Muscle of leg (tissue), 11 donors: ENCODE measurements around the gene RASA3. TPM values are rescaled to one million over a fixed set of nuclear protein-coding genes. Genes with fewer than 3 reads are reported as not detected.

Experiments
- DNase-seq: peaks from one replicate; pipeline ENCODE4 v3.0.0; 2013
- H3K27ac ChIP-seq: one replicate; pipeline ENCODE4 v1.5.1; 2013; ENCODE audit warnings: mild to moderate bottlenecking, low read length, control low read depth
- H3K27me3 ChIP-seq: one replicate; pipeline ENCODE4 v1.6.1; 2013; ENCODE audit warnings: low read length; ENCODE audit not compliant: control insufficient read depth, insufficient read depth
- H3K36me3 ChIP-seq: one replicate; pipeline ENCODE4 v1.6.1; 2013; ENCODE audit warnings: low read length; ENCODE audit not compliant: control insufficient read depth, insufficient read depth
- H3K4me1 ChIP-seq: one replicate; pipeline ENCODE4 v1.6.1; 2013; ENCODE audit warnings: low read length; ENCODE audit not compliant: control insufficient read depth, insufficient read depth
- H3K4me3 ChIP-seq: one replicate; pipeline ENCODE4 v1.5.1; 2013; ENCODE audit warnings: low read length, control low read depth
- H3K9me3 ChIP-seq: replicated peaks from 2 replicates; pipeline ENCODE4 v1.6.1; 2013; ENCODE audit warnings: low read depth, low read length; ENCODE audit not compliant: control insufficient read depth
- WGBS: methylation state at CpG from one replicate; pipeline ENCODE4 v1.1.5; 2013; ENCODE audit warnings: missing lambda C conversion rate; ENCODE audit not compliant: insufficient coverage; 5-methylcytosine and 5-hydroxymethylcytosine counted together
- polyA plus RNA-seq, 8 donors: library from polyadenylated mRNA; unstranded; fragments of 120-200 nt; gene quantifications; one replicate each; pipeline versions ENCODE4 v1.2.1 to v1.2.3, GENCODE V29; 2013; ENCODE audit warnings: inconsistent platforms in 1 of 8, low replicate concordance in 1 of 8; ENCODE audit not compliant: insufficient read length in 8 of 8, insufficient read depth in 1 of 8
- total RNA-seq: library from RNA; stranded (reverse); fragments of 120-200 nt; gene quantifications from one replicate; pipeline ENCODE4 v1.2.4, GENCODE V29; 2013

The RASA3 gene
- total and polyA plus RNA-seq, 9 donors, result 15.9 to 27.2 (median 21.6) TPM

GRCh38 chr13:114004420-114005205, 127.8 kb downstream of the RASA3 start:
- no peak for DNase-seq
- H3K36me3 ChIP-seq, result peaks cover 38% of the 10 kb centered on the region
- H3K27me3 ChIP-seq, result no peaks in the 10 kb centered on the region
- H3K9me3 ChIP-seq, result no peaks in the 10 kb centered on the region
- no peak overlapping the region for H3K4me3 ChIP-seq
- no peak overlapping the region for H3K27ac ChIP-seq
- WGBS, result 86% methylated on average over 24 of the region's 41 CpGs
- H3K4me1 ChIP-seq, result peaks cover 3% of the 10 kb centered on the region

- H3K27me3 ChIP-seq, result no peaks in the 10 kb centered on the region
- H3K9me3 ChIP-seq, result no peaks in the 10 kb centered on the region
- no peak overlapping the region for H3K27ac ChIP-seq
- no peak for DNase-seq
- 86% methylated on average over 17 of the region's 24 CpGs for WGBS
- peaks cover 44% of the 10 kb centered on the region for H3K36me3 ChIP-seq
- no peak overlapping the region for H3K4me3 ChIP-seq
- peaks cover 18% of the 10 kb centered on the region for H3K4me1 ChIP-seq
Measured at GRCh38 chr13:114002771-114003321, 129.6 kb downstream of the RASA3 start.

DNA sequence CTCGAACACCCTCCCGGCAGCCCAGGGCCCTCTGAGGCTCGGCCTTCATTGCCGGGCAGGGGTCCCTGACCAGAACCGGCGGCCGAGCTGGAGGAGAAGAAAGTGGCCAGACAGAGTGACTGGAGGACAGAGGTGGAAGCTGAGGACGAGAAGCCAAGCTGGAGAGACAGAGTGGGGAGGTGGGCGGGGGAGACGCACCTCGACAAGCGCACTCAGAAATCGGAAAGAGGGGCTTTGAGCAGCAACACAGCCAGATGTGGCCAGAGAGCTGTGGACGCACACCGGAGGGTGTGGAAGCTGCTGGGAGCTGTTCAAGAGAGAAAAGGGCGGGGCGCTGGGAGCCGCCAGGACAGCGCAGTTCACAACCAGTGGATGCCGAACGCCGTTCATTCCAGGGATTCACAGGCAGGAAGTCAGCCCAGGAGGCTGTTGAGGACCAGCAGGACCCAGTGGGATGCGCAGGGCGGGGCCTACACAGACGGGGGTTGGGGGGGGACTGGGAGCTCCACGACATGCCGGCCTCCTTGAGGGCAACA, 130.3 kb downstream of the RASA3 start:
- Histone ChIP-seq H3K4me3 (no peak overlapping the region), H3K27me3 (no peaks in the 10 kb centered on the region), H3K4me1 (peaks cover 25% of the 10 kb centered on the region), H3K36me3 (peaks cover 41% of the 10 kb centered on the region), H3K27ac (no peak overlapping the region), H3K9me3 (no peaks in the 10 kb centered on the region)
- peak; percentile 45 for DNase-seq
- 70% methylated on average over 27 of the region's 27 CpGs for WGBS

GRCh38 chr13:114001331-114002008, 131.0 kb downstream of the RASA3 start:
- Histone ChIP-seq H3K36me3 (peaks cover 47% of the 10 kb centered on the region), H3K27me3 (no peaks in the 10 kb centered on the region), H3K9me3 (no peaks in the 10 kb centered on the region), H3K4me3 (no peak overlapping the region), H3K4me1 (peaks cover 30% of the 10 kb centered on the region), H3K27ac (no peak overlapping the region)
- WGBS, result 96% methylated on average over 44 of the region's 46 CpGs
- no peak for DNase-seq

DNA sequence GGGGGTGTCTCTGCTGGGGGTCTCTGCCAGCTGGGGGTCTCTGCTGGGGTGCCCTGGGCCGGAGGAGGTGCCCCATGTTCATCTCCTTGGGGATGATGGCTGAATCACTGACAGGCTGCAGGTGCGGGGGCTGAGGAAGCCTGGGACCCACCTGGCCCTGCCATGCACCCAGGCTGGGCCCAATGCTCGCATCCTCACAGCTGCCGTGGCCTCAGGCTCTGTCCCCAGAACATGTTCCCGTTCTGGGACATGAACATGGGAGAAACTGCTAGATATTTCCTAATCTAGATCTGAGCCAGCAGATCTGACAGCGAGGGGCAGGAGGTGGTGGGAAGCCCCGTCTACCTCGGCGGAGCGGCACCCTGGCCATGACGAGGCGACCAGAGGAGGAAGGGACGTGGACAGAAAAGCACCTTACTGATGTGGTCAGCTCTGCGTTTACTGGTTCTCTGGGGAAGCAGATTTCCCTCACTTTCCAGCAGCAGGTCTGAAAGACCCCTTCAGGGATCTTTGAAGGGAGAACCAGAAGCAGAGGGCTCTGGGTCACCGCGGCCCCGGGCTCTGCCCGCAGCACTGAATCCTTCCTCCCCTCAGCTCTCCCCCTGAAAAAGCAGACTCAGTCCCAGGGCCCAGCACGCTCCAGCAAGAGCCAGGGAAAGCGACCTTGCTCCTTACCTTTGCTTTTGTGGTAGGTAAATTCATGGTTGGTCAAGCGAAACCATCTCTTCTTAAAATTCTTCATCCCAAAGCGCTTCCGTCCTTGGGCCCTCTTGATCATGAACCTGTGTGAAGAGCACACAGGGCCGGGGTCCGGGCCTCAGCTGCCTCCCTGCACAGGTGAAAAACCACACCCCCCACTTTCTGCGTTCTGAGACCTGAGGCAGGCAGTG, 132.0 kb downstream of the RASA3 start:
- peaks cover 30% of the 10 kb centered on the region for H3K4me1 ChIP-seq
- no peak overlapping the region for H3K4me3 ChIP-seq
- no peaks in the 10 kb centered on the region for H3K27me3 ChIP-seq
- H3K9me3 ChIP-seq, result no peaks in the 10 kb centered on the region
- no peak for DNase-seq
- no peak overlapping the region for H3K27ac ChIP-seq
- H3K36me3 ChIP-seq, result peaks cover 52% of the 10 kb centered on the region
- WGBS, result 88% methylated on average over 13 of the region's 26 CpGs

GRCh38 chr13:113999618-113999910, 132.9 kb downstream of the RASA3 start:
- Histone ChIP-seq H3K27ac (no peak overlapping the region), H3K9me3 (no peaks in the 10 kb centered on the region), H3K4me3 (no peak overlapping the region), H3K36me3 (peaks cover 57% of the 10 kb centered on the region), H3K27me3 (no peaks in the 10 kb centered on the region), H3K4me1 (peaks cover 33% of the 10 kb centered on the region)
- WGBS, result 50% methylated on average over 1 of the region's 10 CpGs
- DNase-seq, result no peak

DNA sequence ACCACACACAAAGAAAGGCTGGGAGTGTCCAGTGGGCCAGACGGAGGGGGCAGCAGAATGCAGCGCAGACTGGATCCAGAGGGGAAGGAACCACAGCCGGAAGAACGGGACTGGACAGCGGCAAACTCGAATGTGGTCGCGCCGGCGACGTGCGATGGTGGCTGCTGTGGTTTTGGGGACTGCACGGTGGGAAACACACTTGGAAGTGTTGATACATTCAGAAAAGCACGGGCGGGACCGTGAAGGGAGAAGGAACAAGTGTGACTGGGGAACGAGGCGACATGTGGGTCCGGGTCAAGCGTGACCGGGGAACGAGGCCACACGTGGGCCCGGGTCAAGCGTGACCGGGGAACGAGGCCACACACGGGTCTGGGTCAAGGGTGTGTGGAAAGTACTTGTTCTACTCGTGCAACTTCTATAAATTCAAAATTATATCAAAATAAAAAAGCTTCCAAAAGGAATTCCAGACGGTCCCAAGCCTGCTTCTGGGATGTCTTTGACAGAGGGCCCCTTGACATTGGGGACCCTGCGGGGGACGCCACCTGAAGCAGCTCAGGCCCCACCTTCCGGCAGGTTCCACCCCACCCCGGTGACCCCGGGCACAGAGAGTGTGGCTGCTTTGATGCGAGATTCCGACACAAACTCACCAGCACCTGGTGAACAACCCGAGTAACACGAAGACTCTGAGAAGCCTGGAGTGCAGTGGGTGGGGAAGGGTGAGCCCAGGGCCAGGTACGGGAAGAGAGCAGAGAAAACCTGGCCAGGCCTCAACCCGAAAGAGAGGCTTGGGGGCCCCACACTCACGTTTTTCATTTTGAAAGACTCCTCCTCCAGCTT, 133.4 kb downstream of the RASA3 start:
- H3K36me3 ChIP-seq, result peaks cover 58% of the 10 kb centered on the region
- WGBS, result 82% methylated on average over 21 of the region's 42 CpGs
- no peaks in the 10 kb centered on the region for H3K9me3 ChIP-seq
- no peak for DNase-seq
- peaks cover 33% of the 10 kb centered on the region for H3K4me1 ChIP-seq
- H3K27ac ChIP-seq, result peak overlapping the region; percentile 71
- H3K4me3 ChIP-seq, result no peak overlapping the region
- no peaks in the 10 kb centered on the region for H3K27me3 ChIP-seq

DNA sequence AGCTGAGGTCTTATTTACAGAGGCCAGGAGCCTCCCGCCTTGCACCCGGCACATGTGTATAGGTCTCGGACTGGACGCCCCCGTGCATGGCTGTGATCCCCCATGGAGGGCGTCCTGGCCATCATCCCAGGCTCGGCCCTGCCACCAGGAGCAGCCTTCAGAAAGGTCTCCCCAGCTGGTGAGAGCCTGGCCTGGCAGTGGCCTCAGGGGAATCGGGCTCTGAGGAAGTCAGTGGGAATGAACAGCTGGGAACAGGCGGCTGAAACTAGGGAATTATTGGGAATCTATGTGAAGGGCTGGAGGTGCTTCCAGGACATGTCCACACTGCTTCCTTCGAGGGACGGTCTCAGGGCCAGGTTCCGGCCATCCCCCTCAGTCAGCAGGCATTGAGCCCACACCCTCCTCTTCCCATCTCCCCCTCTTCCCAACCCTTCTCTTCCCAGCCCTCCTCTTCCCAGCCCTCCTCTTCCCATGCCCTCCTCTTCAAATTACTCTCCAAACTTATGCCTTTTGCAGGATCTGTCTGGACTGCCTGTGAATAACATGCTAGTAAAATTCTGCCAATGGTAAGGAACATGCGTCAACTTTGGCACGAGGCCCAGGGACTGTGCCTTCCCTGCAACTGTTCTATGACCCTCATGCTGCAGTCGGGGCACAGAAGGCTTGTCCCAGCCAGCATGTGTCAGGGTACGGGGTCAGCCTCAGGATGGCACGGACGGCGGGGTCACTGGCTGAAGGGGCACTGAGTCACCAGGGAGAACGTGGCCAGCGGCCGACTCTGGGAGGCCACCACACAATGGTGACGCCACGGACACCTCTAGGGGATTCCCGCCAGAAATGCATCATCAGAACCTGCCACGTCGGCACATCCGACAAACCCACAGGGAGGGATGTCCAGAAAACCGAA, 134.3 kb downstream of the RASA3 start:
- Histone ChIP-seq H3K36me3 (peaks cover 62% of the 10 kb centered on the region), H3K9me3 (no peaks in the 10 kb centered on the region), H3K4me3 (no peak overlapping the region), H3K27ac (peak overlapping the region; percentile 71), H3K27me3 (no peaks in the 10 kb centered on the region), H3K4me1 (peaks cover 33% of the 10 kb centered on the region)
- DNase-seq, result peak; percentile 87
- 74% methylated on average over 28 of the region's 29 CpGs for WGBS
